IPS-NIHi11 (cell line): ENCODE data around the gene MYO15B.

Experiments used
- DNase-seq: peaks from one replicate; pipeline ENCODE4 v3.0.0; 2012; ENCODE audit warnings: mixed read lengths, low spot score

MYO15B gene

DNA sequence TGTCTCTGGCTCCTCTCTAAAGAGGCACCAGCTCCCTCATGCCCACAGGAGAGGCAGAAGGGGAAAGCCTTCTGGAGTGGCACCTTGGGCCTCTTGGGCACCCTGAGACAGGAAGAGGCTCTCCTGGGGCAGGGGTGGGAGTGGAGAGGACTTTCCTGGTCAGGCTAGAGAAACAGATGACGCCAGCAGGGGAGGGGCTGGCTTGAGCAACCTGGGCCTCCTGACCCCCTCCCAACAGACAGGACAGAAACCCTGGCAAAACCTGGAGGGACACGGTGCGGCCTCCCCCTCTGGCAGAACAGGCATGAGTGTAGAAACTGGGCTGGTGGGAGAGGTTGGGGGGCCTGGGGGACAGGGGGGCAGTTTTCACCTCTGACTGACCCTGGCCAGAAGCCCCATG, 51.7 kb downstream of the MYO15B start:
- DNase-seq: no peak

DNA sequence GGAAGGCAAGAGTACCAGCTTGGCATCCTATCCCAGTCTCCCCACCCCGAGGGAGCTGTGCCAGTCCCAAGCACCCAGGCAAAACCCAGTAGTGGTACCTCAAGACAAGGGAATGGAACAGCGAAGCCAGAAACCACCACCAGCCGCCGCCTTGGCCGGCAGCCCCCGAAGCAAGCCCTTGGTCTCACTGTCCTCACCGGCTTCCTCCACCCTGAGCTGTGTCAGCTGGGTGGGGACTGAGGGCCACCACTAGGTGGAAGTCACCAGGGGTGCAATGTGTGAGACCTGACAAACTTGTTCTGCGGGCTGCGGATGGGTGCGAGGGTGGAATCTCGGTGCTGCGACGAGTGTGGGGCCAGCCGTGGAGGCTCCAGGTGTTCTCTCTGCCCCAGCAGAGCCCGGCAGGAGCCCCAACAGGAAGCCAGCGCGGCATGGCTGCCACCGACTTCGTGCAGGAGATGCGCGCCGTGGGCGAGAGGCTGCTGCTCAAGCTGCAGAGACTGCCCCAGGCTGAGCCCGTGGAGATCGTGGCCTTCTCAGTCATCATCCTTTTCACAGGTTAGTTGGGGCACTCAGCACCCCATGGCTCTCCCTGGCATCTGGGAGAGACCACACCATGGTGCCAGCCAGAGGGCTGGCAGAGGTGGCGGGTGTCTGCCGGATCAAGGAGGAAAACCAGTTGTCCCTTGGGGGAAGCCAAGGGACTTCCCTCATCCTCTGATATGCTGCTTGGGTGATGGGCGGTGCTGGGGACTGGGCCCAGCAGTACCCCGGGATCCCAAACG, 52.4 kb downstream of the MYO15B start:
- DNase-seq: no peak

DNA sequence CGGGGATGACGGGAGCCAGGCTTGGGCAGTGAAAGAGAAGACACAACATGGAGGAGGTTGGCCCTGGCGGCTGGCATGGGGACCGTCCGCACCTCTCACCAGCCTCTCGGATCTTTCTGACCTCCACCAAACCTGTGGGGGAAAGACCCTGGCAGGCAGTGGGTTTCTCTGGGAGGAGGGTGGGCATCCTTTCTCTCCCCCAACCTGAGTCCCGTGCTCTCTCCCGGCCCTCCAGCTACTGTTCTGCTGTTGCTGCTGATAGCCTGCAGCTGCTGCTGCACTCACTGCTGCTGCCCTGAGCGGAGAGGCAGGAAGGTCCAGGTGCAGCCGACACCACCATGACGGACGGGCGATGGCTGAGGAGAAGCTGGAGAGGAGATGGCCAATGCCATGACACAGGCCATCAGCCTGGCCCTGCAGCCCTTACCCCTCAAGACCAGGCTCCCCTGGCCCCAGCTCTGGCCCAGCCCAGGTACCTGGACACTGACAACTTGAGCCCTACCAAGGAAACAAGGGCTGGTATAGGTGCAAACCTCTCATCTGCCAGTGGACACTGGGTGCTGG, 53.0 kb downstream of the MYO15B start:
- no peak for DNase-seq

DNA sequence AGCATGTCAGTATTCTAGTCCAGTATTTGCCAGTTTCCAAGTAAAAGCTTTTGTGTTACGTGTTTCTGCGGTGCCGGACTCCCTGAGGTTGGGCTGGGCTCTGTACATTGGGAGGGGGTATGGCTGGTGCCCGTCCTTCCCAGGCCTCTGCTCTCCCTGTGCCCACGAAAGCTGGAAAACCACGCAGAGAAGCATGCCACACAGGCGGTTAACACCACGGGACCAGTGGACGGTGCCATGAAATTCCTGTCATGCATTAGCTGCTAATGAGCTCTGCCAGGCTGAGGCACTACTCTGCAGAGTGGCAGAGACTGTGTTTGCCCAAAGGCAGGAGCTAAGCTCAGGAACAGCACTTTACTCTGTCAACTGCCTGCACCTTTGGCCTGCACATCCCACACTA, 53.7 kb downstream of the MYO15B start:
- DNase-seq: no peak

DNA sequence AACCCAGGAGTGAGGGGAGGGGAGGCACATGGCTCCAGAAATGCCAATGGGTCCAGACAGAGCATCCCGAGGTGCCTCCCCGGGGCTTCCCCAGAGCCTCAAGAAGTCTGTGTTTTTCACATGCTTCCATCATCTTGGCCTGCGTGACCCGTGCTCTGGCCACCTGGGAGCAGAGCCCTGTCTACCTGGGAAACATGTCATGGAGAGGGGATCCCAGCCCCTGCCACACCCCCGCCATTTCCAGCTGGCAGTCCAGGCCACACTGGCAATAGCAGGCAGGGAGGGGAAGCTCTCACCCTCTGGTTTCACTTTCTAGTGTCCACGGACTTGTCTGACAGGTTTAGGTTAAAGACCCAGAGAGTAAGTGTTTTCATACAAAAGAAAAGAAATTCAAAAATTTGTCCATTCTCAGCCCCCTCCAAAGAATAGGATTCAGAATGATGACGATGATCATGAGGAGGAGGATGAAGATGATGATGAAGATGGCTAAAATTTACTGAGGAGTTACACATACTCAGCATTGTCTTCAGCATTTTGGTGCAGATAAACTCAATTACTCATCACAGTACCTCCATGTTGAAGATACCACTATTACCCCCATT, 54.7 kb downstream of the MYO15B start:
- no peak for DNase-seq

DNA sequence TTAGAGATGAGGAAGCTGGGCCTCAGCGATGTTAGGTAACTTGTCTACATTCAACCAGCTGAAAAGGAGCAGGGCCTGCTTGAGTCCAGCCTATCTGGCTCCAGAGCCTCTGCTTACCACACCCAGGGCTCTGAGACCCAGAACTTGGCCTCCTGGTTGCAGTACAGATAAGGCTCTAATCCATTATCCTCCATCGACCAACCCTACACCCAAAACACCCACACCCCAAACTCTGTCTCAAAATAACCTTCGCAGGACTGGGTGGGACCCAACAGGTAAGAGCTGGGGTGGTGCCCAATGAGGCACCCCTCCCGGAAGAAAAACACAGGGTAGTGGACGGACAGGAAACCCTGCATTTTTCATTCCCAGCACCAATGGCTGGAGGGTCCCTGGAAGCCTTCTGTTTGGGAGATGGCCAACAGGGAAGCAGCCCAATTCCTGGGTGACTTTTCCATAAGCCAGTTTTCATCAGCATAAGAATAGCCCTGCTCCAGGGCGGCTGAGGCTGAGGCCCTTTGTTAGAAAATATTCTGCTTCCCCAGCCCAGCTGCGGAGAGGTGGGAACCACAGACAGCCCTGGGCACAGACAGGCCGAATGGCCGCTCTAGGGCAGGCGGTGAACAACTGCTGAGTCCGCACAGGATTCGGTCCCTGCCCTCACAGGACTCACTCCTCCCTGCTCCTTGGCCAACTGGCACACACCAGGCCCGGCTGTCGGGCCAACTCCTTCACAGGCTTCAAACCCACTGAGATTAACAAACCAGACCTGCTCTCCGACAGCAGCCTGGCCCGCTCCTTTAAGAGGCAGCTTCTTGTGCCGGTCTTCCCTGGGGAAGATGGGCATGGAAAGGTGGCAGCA, 55.4 kb downstream of the MYO15B start:
- peak; percentile 60 for DNase-seq

DNA sequence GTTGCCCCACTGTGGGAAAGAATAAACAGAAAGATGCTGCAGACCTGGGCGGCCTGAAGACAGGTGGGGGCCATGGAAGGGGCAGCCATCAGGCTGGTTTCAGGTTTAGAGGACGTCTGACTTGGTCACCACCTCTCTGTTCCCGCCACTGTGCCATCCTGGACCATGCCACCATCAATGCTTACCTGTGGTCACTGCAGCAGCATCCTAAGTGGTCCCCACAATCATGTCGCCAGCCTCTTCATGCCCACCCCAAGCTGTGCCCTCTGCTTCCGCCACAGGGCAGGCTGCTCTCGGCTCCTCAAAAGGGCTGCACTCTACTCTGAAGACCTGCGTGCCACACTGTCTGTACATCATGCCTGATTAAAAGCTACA, 56.0 kb downstream of the MYO15B start:
- no peak for DNase-seq

DNA sequence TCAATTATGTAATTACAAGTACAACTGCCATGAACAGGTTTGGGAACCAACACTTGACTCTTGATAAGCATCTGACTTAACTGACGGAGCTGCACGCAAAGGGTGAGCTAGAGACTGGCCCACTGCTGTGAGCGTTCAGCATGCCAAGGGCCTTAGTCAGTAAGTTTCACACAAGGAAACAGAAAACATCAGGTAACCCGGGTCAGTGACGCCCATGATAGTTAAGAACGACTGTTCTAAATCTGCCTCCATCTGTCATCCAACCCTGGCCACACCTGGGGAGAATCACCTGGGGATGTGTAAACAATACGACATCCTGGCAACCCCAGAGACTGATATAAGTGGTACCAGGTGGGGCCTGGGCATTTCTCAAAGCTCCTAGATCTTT, 57.9 kb downstream of the MYO15B start:
- DNase-seq: no peak

DNA sequence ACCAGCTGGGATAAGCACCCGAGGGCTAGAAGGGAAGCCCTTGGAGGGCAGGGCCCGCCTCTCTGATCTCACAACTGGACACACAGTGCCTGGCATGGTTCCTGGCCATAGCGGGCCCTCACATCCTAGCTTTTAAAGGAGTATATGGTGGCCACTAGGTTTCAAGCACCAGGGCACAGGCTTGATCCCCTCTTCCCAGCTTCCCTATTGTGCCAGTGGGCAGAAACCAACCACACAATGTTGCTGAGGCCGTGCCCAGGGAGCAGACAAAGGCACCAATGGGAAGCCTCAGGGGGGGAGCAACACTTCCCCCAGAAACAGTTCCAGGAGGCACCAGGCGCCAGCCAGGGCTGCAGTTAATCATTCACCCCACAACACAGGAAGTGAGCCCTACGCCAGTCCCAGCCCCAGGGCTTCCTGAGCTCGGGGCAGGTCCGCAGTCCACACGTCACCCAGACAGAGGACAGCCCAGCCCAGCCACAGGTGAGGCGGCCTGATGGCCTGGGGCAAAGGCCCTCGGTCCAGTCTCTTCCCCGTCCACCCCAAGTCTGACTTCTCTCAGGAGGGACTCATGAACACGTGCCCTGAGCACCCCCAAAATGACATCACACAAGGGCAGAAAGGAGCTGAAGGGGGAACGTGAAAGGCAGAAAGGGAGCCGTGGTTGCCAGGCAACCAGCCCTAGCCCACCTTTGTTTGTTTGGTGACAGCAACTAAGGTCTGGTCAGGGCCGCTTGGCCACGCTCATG, 58.5 kb downstream of the MYO15B start:
- DNase-seq: no peak

DNA sequence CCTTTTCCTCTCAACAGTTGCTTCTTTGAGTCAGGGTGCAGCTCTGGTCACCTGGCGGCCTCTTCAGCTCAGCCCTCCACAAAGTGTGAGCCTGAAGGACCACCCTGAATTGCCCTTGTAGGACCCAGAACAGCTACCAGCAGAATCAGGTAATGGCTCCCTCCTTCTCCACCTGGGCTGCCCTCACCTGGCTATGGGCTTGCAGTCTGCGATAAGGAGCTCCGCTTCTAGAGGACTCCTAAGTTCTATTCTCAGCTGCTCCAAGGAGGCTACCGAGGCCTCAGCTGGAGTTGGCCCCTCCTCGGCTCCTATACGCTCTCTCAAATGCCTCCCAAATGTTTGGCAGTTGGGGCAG, 59.0 kb downstream of the MYO15B start:
- no peak for DNase-seq

DNA sequence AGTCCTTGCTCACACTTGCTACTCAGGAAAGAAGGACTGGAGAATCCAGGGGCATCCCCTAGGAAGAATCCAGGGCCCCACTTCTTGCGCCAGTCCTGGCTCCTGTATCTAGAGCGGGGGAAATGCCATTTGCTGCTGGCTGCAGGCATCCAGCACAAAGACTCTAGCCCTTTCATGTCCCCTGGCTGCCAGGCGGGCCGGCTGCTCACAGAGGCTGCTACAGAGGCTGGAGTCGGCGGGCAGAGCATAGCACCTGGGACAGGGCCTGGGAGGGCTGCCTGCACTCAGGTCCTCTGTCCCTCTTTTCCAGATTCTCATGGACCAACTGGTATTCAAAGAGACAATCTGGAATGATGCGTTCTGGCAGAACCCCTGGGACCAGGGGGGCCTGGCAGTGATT, 59.5 kb downstream of the MYO15B start:
- DNase-seq: no peak

DNA sequence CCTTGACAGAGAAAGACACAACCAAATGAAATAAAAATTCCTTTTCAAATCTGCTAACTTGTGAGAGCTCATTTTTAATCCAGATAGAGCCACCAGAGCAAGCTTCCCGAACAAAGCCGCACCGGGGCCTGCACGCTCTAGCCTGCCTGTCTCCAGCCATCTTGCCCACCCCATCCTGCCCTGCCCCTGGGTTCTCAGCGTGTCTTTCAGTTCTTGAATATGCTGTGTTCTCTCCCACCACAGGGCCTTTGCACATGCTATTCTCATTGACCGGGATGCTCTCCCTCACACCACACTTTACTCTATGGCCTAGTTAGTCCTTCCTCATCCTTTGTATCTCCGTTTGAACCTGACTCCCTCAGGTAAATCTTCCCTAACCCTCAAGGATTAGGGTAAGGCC, 60.3 kb downstream of the MYO15B start:
- DNase-seq: no peak

DNA sequence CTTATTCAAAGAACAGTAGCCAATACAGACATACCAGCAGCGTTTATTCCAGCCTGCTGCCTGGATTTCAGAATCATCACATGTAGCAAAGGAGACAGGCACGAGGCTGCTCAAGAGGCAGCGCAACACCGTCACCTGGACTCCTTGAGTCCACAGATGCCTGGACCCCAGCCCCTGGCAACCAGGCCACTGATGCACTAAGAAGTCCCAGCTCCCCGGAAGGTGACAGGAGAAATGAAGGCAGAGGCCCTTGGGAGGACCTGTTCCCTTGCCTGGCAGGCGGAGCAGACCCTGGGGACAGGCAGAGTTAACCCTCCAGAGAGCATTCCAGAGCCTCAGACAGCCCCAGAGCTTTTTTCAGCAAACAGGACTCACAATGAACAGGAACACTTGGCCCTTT, 62.1 kb downstream of the MYO15B start:
- DNase-seq: no peak

DNA sequence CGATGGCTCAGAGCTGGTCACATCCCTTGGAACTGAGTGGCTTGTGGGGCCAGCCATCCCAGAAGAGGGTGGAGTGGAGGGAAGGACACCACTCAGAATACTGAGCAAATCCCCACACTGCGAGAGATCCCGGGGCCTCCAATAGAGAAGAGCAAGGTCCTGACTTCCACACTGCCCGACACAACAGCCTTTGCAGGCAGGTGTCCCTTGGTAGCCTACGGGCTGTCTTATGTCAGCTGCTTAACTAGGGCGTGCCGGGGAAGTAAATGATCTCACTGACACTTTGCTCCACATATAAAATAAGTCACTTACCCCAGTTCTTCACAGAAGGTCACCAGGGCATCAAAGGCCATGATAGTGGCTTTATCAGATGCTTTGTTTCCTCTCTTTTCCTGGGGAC, 63.3 kb downstream of the MYO15B start:
- no peak for DNase-seq

DNA sequence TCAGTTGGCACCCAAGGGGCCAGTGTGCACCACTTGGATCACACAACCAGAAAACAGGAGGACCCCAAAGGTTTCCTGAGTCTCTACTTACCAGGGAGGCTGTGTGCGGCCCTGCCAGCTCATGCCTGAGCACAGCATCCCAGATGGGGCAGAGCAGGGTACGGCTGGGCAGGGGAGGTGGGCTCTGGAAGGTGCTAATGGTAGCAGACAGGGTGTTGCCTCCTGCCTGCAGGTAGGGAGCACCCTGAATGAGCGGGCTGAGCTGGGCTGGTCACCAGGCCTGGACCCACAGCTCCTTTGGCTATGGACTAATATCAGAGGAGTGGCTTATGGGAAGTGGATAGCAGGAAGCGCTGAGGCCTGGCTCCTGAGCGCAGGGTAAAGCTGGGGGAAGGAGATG, 64.7 kb downstream of the MYO15B start:
- no peak for DNase-seq

DNA sequence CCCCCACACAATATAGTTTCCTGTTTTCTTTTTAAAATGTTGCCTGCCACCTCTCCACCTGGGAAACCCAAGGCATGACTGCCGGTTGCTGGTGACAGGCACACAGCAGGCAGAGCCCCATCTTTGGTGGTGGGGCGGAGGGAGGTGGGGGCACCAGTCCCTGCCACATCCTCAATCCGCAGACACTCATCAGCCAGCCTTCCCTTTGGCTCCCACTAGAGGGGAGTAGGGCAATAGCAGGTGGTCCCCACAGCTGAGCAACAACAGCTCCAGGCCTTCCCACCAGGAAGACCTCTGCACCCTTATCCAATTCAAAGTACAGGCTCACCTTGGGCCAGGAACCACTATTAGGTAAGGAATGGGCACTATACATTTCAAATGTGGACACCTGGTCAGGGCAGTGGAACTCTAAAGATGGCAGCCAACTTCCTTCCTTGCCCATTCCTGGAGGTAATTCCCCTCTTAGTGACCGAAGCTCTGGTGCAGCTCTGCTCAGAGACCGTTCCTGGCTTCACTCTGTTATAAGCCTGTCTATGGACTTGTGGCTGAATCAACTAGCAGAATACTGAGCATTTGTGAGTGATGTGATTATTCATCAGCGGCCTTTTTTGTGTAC, 65.4 kb downstream of the MYO15B start:
- DNase-seq: peak; percentile 85

DNA sequence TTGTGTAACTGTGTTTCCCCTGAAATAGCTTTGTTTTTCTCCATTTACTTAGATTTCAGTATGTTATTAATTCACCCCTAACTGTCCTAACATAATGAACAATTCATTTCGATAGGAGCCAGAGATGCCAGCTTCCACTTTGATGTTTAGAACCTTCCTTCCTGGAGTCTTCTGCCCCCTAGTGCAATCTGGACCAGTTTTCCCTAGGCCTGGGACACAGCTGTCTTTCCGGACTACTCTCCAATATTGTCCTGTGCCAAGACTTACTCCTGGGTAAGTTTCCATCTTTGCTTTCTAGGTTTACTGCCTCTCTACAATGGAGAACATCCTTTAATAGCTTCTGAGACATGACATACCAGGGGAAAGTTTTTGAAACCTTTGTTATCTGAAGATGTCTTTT, 66.6 kb downstream of the MYO15B start:
- DNase-seq: no peak

DNA sequence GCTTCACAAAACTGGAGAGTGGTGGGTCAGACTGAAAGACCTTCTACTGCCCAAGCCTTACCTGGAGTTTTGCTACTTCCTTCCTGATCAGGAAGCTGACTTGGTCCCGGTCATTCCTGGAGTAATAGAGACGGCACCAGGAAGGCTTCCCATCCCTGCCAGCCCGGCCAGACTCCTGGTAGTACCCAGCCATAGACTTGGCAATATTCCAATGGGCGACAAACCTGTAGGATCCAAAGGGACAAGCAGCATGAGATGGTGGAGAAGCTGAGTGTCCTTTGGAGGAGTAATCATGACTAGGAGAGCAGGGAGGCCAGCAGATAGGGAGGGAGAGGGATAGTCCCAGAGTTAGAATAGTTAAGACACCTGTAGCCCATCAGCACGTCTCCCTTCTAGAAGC, 70.6 kb downstream of the MYO15B start:
- no peak for DNase-seq

DNA sequence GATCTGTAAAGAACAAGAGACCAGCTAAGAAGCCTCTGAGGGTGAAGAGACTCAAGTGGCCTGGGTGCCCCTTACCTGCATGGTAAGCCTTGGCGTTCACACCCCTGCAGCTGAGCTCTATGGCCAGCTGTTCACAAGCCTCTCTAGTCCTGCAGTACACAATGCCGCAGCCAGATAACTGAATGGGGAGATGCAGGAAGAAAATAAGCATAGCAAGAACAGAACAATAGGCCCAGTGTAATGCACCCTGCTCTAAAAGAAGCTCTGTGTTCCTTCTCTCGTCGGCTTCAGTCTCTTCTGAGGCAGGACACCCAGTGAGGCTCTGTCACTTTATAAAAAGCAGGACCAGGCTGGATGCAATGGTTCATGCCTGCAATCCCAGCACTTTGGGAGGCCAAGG, 73.9 kb downstream of the MYO15B start:
- no peak for DNase-seq

DNA sequence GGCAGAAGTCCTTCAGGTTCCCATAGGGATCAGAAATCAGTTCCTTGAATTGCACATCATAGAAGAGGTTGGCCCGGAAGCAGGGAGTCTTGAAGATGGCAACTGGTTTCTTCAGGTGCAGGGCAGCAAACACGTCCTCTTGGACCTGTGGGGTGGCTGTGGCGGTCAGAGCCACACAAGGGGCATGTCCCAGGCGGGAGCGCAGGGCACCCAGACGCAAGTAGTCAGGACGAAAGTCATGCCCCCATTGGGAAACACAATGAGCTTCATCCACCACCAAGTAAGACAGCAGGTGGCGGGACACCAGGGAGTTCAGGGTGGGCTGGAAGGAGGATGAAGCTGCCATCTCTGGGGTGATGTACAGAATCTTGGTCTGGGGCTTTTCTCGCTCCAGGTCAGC, 74.9 kb downstream of the MYO15B start:
- no peak for DNase-seq

DNA sequence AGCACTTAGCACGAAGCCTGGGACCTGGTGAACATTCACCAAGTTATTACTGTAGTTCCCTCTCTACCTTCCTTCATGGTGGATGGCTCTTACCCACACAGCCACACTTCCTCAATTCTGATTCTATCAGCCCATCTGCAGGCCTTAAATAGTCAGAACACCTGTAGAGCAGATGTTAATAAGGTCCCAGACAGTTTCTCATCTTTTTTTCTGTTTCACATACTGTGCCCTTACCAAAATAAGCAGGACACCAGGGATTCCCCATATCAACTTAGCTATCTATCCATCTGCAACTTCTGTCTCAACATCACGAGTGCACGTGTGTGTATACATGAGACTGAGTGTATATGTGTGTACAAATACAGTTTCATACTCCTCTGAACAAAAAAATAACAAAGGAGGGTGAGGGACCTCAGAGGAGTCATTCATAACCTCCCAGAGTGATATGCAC, 76.5 kb downstream of the MYO15B start:
- no peak for DNase-seq

DNA sequence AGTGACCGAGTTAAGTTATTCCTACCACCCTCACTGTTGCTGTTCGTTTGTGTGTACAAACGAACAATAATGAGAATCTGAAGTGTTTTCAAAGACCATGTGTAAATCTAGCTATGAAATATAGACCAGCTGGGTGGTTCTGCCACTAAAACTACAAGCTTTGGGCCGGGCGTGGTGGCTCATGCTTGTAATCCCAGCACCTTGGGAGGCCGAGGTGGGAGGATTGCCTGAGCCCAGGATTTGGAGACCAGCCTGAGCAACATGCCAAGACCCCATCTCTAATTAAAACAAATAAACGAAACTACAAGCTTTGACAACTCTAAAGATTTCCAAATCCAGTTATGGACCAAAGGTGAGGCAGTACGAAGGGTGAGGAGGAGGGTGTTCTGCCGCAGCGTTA, 78.4 kb downstream of the MYO15B start:
- DNase-seq: no peak
